Glomerular visceral epithelial cell (primary cell): ENCODE data around the gene DCAF4.
"Not testable (repeated sequence)": the region's sequence is repeated elsewhere in the genome, so short reads cannot be mapped to it uniquely, and the experiment has no call there.

Source experiments
- DNase-seq: peaks from one replicate; pipeline ENCODE4 v3.0.0-alpha.2; 2016; ENCODE audit errors: extremely low spot score

The DCAF4 gene

DNA sequence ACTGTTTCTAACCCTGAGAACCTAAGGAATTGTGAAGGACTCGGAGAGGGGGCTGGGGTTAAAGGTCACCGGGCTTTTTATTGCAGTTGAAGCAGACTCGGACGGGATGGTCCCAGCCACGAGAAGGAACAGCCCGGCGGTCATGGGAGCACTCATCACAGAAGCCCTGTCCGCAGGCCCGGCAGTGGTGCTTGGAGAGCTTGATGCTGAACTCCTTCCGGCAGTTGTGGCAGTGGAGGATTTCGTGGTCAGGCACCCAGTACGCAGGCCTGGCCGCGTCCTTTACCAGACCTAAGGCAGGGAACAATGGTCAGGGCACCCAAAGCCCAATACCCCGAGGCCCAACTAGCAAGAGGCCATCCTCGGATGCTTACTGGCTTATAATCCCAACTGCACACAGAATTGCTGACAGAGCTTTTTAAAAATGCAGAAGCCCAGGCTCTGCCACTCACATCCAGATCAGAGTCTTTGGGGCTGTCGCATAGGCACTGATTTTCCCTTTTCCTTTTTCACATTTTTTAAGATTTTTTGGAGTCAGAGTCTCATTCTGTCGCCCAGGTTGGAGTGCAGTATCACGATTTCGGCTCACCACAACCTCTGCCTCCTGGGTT lies 44.7 kb downstream of the DCAF4 start:
- no peak for DNase-seq

DNA sequence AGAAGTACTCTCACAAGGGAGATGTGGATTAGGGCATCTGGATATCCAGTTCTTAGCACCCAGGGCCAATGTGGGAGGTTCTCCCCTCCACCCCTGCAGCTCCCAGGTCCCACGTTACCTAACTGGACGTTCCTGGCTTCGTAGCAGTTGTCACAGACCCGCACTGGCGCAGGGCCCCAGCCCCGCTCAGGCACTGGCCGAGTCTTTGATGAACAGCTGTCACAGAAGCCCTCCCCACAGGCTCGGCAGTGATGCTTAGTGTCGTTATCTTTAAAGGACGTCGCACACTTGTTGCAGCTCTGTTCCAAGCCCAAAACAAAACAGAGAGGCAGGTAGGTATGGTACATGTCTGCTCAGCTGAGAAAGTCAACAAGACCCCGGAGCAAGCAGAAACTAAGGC lies 48.4 kb downstream of the DCAF4 start:
- DNase-seq = no peak

DNA sequence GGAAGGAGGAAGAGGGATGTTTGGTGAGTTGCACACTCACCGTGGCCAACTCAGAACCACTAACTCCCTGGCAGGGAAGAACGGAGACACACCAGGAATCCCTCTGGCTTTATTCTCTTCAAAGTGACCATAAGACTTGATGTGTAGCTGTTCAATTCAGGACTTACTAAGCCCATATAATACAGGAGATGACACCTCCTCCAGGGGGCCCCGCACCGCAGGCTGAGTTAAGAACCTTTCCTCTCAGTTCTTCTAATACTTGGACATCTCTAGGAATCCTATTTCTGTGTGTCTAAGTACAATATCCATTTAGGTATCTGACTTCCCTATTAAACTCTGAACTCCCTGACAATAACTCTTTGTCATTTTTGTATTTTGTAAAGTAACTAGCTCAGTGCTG lies 49.5 kb downstream of the DCAF4 start:
- no peak for DNase-seq

DNA sequence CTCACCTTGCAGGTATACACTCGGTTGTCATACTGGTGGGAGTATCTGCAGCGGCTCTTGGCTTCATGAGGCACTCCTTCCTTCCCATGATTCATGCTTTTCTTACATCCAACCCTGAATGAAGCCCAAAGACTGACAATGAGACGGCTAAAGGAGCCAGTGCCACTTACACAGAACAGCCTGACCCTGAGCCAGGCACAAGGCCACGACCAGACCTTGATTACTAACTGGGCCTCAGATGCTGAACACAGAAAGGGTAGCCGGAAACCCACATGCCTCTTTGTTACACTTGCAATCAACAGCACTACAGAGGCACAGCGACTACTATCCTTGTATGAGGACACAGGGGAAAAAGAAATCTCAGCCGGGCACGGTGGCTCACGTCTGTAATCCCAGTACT lies 52.6 kb downstream of the DCAF4 start:
- no peak for DNase-seq

DNA sequence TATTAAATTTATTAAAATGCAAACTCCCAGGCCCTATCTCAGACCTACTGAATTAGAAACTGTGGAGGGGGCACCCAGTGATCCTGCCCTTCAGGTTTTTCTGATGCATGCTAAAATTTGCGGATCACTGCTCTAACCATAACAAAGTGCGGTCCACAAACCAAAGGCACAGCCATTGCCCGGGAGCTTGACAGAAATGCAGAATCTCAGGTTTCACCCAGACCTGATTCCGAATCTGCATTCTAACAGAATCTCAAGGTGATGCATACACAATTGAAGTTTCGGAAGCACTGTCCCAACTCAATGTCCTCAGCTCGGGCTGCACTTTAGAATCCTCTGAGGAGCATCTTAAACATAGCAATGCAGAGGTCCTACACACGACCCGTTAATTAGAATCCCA lies 54.6 kb downstream of the DCAF4 start:
- DNase-seq = no peak

DNA sequence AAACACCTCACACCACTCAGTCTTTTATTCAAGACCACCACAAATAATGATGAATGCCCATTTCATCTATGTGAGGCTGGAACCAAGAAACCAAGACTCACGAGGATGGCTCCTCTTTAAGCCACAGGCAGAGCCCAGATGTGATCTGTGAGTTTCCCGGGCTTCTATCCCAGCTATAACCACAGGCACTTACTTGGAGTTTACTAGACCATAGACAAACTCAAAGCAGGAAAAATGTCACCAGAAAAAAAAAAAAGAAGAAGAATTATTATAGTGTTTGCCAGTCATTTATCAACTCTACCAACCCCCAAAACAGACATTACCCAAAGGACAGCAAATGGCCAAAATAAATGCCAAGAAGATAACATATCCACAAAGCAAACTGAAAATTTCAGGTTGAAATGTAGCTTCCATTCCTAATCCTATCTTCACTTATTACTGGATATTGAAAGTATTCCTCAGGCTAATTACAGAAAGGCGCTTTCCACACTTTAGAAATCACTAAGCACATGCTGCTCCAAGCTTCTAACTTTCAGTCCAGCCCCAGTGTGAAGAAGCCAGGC lies 56.0 kb downstream of the DCAF4 start:
- no peak for DNase-seq

DNA sequence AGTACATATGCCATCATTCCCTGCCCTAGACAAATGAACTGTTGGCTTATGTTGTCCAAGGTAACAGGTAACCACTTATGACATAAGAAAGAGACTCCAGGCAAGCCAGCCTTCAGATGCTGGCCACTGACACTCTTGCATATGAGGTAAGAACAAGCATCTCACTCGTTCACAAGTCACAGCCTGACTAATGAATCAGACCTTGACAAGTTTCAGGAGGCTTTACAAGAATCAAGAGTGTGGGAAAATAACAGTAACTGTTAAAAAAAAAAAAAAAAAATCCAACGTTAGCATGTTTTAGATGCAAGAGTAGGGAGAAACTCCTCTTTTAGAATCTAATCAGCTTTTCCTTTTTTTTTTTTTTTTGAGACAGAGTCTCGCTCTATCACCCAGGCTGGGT lies 60.0 kb downstream of the DCAF4 start:
- no peak for DNase-seq

DNA sequence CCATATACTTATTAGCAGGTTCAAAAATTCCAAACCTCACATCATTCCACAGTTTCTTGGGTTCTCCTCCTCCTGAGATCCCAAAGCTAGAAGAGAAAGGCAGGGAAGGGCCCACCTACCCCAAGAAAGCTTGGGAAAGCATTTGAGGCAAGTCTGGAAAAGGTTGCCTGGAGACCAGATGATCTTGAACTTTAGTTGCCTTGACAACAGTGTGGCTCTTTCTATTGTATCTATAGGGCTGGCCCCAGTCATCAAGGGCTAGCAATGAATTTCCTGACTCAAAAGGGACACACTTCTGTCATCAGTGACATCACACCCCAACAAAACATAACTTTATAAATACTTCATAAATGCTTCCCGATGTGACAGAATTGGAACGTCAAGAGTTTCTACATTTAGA lies 60.6 kb downstream of the DCAF4 start:
- DNase-seq = no peak

DNA sequence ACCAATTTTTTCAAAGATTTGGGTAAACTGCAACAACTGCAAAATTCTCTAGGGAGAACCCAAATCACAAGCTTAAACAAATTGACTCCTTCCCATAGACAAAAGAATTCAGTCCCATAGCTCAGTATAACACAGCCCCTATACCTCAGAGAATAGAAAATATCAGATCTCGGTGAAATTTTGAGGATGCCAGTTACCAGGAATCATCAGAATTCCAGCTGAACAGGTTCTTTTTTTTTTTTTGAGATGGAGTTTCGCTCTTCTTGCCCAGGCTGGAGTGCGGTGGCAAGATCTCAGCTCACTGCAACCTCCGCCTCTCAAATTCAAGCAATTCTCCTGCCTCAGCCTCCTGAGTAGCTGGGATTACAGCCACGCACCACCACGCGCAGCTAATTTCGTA lies 63.9 kb downstream of the DCAF4 start:
- no peak for DNase-seq

DNA sequence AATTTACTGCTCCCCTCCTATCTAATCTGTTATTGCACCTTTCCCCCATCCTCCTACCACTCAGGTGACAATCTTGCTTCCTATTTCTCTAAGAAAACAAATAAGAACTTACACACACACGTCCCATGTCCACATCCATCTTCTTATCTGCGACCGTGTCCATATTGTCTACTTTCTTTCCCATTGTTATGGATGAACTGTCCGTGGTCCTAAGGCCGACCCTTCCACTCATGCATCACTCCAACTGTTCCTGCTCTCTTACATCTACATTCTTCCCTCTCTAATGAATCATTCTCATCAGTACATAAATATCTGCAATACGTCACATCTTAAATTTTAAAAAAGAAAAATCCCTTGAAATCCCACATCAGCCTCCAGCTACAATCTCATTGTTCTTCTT lies 70.7 kb downstream of the DCAF4 start:
- DNase-seq = no peak

DNA sequence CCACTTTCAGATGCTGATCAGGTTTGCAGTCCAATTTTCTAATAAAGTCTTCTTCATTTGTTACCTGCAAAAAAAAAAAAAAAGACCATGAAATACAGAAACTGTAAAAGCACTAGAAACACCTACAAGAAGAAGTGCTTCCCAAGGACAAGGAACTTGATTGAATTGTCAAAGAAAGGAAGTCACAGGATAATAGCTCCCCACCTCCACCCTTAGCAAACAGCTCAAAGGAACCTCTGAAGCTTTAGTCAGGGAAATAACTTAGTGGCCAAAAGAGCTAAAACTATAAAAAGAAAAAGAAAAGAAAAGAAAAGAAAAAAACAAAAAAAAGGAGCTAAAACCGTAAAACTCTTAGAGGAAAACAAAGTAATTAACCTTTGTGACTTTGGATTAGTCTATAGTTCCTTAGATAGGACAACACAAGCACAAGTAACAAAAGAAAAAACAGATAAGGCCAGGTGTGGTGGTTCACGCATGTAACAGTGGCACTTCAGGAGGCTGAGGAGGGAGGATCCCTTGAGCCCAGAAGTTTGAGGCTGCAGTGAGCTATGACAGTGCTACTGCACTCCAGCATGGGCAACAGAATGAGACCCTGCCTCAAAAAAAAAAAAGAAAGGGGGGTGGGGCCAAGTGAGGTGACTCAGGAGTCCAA lies 72.1 kb downstream of the DCAF4 start:
- DNase-seq = no peak

DNA sequence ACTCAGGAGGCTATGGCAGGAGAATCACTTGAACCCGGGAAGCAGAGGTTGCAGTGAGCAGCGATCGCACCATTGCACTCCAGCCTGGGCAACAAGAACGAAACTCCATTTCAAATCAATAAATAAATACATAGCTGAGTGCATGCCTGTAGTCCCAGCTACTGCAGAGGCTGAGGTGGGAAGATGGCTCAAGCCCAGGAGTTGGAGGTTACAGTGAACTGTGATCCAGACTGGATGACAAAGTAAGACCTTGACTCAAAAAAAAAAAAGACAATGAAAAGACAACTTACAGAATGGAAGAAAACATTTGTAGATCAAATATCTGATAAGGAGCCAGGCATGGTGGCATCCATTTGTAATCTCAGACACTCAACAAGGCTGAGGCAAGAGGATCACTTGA lies 73.1 kb downstream of the DCAF4 start:
- DNase-seq = no peak

DNA sequence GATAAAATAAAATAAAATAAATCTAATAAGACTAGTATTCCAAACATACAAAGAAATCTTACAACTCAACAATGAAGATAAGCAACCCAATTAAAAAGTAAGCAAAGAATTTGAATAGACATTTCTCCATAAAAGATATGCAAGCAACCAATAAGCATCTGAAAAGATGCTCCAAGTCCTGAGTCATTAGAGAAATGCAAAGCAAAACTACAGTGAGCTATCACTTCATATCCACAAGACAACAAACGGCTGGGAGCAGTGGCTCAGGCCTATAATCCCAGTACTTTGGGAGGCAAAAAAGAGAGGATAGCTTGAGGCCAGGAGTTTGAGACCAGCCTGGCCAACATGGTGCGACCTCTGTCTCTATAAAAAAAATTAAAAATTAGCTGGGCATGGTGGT lies 73.8 kb downstream of the DCAF4 start:
- no peak for DNase-seq

DNA sequence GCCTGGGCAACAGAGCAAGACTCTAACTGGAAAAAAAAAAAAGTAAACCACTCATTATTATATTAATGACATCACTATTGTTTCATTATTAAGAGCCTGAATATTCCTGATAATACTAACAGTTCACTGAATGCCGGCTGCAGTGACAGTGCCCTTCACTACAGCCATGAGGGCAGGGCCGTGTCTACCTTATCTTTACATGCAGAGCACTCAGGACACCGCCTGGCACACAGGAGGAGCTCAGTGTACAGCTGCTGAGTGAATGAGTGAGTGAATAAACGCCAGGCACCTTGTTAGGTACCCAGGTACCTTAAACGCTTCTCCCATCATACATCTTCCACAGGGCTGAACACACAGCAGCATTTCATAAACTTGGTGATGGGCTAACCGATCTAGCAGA lies 77.4 kb downstream of the DCAF4 start:
- DNase-seq = no peak

DNA sequence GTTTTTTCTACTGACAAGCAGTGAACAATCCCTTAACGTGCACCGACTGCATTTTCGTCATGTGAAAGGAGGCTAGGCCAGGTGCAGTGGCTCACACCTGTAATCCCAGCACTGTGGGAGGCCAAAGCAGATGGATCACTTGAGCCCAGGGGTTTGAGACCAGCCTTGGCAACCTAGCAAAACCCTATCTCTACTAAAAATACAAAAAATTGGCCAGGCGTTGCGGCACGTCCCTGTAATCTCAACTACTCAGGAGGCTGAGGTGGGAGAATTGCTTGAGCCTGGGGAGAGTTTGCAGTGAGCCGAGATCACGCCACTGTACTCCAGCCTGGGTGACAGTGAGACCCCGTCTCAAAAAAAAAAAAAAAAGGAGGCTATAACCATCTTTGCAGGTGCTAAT lies 78.4 kb downstream of the DCAF4 start:
- not testable (repeated sequence) for DNase-seq

DNA sequence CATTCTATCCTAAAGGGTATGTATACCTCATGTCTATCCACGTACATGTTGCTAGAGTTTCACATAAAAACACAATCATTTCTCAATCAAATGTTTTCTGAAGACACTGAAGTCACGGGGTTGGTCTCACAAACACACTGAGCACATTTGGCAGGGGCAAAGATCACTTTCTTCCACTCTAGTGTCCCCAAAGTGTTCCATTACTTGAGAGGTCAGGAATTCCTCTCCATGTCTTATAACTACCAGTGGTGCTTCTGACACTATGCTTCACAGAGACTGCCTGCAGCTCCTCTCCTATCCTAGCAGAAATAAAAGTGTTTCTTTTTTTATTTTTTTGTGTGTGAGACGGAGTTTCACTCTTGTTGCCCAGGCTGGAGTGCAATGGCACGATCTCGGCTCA lies 81.6 kb downstream of the DCAF4 start:
- DNase-seq = no peak

DNA sequence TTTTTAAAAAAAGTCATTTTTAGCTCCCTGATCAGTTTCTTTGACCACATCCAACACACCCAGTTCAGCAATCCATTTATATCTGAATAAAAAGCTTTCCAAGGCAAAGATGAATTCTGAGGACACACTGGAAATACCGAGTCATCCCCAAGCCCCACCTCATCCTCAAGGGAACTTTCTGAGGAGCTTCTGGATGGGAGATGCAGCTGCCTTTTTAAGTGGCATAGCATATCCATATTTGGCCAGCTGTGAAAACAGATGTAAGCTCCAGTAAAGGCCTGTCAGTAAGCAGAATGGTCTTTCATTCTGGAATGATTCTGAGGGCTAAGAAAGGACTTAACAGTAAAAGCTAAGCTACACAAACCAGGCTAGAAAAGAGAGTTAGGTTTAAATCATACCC lies 82.2 kb downstream of the DCAF4 start:
- DNase-seq = no peak
